Measurements from ENCODE around the gene CHRNB2.

CHRNB2 gene

DNA sequence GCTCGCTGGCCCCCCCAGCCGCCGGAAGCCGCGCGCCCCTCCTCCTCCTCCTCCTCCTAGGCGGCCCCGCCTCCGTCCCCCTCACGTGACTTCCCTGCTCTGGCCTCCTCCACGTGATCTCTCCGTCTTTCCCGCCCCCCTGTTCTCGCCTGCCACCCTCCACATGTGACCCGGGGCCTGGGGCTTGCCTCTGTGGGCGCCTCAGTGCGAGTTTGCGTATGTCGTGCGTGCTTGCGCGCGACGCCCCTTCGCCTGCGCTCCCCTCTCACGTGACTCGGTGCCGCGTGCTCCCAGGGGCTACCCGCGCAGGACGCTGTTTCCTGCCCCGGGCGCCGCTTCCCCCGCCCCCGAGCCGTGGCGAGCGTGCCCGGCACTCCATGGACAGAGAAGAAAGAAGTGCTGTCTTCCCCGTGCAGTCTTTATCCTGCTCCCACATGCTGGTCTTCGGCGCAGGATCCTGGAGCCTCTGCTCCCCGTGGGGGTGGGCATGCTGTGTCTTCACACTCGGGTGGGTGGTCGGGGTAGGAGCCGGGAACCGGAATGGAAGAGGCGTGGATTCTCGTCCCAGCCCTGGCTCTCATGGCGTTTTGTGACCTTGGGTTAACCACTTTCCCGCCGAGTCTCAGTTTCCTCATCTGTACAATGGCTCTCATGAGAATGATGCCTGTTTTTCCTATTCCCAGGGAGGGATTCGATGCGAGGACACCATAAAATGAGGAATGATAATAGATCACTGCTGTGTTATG, 8.7 kb upstream of the CHRNB2 start:
- H3K4me3 ChIP-seq (ENCODE audit: low read length), result peak overlapping the region; percentile 82
- DNase-seq (ENCODE audit: low read depth), result peak; percentile 98
- TF ChIP-seq, protein P1, sequence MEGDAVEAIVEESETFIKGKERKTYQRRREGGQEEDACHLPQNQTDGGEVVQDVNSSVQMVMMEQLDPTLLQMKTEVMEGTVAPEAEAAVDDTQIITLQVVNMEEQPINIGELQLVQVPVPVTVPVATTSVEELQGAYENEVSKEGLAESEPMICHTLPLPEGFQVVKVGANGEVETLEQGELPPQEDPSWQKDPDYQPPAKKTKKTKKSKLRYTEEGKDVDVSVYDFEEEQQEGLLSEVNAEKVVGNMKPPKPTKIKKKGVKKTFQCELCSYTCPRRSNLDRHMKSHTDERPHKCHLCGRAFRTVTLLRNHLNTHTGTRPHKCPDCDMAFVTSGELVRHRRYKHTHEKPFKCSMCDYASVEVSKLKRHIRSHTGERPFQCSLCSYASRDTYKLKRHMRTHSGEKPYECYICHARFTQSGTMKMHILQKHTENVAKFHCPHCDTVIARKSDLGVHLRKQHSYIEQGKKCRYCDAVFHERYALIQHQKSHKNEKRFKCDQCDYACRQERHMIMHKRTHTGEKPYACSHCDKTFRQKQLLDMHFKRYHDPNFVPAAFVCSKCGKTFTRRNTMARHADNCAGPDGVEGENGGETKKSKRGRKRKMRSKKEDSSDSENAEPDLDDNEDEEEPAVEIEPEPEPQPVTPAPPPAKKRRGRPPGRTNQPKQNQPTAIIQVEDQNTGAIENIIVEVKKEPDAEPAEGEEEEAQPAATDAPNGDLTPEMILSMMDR (IDR thresholded peaks at IDR 0.05; ENCODE audit: insufficient read depth, low read depth, low read length, missing control alignments), result no peak

DNA sequence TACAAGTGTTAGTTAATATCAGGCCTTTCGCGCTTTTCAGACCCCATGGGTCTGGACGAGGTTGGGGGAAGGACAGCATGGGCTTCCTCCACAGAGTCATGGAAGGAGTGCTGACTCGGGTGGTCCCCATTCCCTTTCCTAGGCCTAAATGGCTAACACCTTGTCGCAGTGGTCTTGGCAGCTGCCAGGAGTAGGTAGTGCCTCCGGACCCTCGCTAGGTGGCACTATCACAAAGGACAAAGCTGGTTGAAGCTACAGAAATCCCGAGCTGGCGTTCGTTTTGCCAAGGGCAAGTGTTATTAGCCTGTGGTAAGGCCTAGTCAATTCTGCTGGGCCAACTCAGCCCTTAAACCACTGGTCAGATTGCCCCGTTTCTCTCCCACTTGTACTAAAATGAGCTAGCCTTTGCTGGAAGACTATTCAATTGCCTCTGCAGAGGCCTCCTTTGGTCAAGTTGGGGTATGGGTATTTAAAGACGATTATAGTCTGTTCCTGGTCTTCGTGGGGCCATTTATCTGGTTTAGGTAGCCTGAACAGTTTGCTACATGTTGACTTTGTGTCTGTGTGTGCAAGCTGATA, 8.0 kb upstream of the CHRNB2 start:
- TF ChIP-seq, protein P1 (IDR thresholded peaks at IDR 0.05; ENCODE audit: insufficient read depth, low read depth, low read length, missing control alignments), result peak; percentile 98
- H3K4me3 ChIP-seq (ENCODE audit: low read length), result peak overlapping the region; percentile 82

DNA sequence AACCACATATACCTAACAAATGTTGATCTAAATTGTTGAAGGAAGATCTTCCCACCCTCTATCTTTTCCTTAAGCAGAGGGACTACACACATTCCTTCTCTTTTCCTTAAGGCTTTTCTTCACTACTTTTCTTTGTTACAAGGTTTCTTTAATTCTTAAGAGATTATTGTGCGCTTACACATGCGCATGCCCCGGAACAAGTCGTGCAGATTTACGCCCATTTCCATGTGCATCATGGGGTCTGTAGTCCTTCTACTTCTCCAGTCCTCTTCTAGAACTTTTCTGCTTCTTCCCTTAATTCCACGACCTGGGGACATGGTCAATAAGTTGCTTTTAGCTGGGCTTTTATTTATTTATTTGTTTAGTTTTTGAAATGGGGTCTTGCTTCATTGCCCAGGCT, 1.7 kb upstream of the CHRNB2 start:
- TF ChIP-seq, protein P1 (IDR thresholded peaks at IDR 0.05; ENCODE audit: insufficient read depth, low read depth, low read length, missing control alignments), result no peak
- DNase-seq (ENCODE audit: low read depth), result no peak
- no peak overlapping the region for H3K4me3 ChIP-seq (ENCODE audit: low read length)

More for the DNA sequence above, 8.0 kb upstream of the CHRNB2 start:
- peak; percentile 92 for DNase-seq (ENCODE audit: low read depth)

DNA sequence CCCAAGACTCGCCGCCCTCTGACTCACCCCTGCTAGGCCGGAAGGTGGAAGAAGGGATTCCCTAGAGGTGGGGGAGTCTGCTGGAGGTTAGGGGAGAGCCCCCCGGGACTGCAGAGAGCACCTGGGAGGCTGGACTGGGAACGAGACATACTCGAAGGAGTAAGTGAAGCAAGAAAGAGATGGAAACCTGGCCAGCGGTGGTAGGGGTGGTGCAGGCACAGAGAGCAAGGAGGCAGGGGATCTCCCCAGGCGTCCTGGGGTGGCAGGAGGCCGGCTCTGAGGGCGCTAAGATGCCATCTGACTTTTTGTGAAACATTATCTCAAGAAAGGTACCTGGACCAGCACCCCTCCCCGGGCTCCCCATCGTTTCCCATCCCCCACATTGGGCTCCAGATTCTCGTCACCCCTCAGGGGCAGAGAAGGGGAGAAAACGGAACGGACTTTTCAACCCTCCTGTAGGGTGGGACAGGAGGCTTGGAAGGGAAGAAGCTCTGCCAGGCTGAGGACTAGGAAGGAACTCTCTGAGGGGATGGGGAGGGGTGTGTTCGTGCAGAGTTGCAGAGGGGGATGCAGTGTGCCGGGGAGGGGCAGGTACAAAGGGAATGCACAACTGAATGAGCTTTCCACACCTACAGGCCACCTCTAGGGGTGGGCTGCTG, 708 bp downstream of the CHRNB2 start:
- TF ChIP-seq, protein P1 (IDR thresholded peaks at IDR 0.05; ENCODE audit: insufficient read depth, low read depth, low read length, missing control alignments), result no peak
- DNase-seq (ENCODE audit: low read depth), result no peak
- no peak overlapping the region for H3K4me3 ChIP-seq (ENCODE audit: low read length)

DNA sequence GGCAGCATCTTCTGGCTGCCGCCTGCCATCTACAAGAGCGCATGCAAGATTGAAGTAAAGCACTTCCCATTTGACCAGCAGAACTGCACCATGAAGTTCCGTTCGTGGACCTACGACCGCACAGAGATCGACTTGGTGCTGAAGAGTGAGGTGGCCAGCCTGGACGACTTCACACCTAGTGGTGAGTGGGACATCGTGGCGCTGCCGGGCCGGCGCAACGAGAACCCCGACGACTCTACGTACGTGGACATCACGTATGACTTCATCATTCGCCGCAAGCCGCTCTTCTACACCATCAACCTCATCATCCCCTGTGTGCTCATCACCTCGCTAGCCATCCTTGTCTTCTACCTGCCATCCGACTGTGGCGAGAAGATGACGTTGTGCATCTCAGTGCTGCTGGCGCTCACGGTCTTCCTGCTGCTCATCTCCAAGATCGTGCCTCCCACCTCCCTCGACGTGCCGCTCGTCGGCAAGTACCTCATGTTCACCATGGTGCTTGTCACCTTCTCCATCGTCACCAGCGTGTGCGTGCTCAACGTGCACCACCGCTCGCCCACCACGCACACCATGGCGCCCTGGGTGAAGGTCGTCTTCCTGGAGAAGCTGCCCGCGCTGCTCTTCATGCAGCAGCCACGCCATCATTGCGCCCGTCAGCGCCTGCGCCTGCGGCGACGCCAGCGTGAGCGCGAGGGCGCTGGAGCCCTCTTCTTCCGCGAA, 3.8 kb downstream of the CHRNB2 start:
- H3K4me3 ChIP-seq (ENCODE audit: low read length), result no peak overlapping the region
- TF ChIP-seq, protein P1 (IDR thresholded peaks at IDR 0.05; ENCODE audit: insufficient read depth, low read depth, low read length, missing control alignments), result no peak
- DNase-seq (ENCODE audit: low read depth), result no peak

DNA sequence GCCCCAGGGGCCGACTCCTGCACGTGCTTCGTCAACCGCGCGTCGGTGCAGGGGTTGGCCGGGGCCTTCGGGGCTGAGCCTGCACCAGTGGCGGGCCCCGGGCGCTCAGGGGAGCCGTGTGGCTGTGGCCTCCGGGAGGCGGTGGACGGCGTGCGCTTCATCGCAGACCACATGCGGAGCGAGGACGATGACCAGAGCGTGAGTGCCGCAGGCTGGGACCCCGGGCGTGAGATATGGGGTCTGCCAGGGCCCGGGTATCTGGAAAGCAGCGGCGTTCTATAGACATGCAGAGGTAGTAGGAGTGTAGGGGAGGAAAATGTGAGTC, 4.3 kb downstream of the CHRNB2 start:
- TF ChIP-seq, protein P1 (IDR thresholded peaks at IDR 0.05; ENCODE audit: insufficient read depth, low read depth, low read length, missing control alignments), result no peak
- no peak overlapping the region for H3K4me3 ChIP-seq (ENCODE audit: low read length)
- no peak for DNase-seq (ENCODE audit: low read depth)

Measured in epithelial cell of esophagus (primary cell).